Large intestine (tissue), 3 donors: ENCODE measurements around the gene TNS1. TPM values are rescaled to one million over a fixed set of nuclear protein-coding genes. Genes with fewer than 3 reads are reported as not detected.

Experiments
- DNase-seq, 2 donors: peaks; one replicate each; pipeline versions ENCODE4 v3.0.0 to v3.0.0-alpha.2; 2013
- H3K27ac ChIP-seq: one replicate; pipeline ENCODE4 v1.5.1; 2013; ENCODE audit warnings: low read length
- H3K27me3 ChIP-seq: 2 replicates; pipeline ENCODE4 v1.6.1; 2013; ENCODE audit warnings: low read length; ENCODE audit not compliant: control insufficient read depth, insufficient read depth
- H3K36me3 ChIP-seq: 2 replicates; pipeline ENCODE4 v1.6.1; 2013; ENCODE audit warnings: low read length; ENCODE audit not compliant: control insufficient read depth, insufficient read depth
- H3K4me1 ChIP-seq: one replicate; pipeline ENCODE4 v1.6.1; 2013; ENCODE audit warnings: low read length; ENCODE audit not compliant: control insufficient read depth, insufficient read depth
- H3K4me3 ChIP-seq: one replicate; pipeline ENCODE4 v1.5.1; 2013; ENCODE audit warnings: low read length
- H3K9me3 ChIP-seq: one replicate; pipeline ENCODE4 v1.6.1; 2013; ENCODE audit warnings: mild to moderate bottlenecking, low read depth, low read length, moderate library complexity; ENCODE audit not compliant: control insufficient read depth
- WGBS: methylation state at CpG from one replicate; pipeline ENCODE4 v1.1.5; 2013; ENCODE audit warnings: low lambda C conversion rate; ENCODE audit not compliant: insufficient coverage; 5-methylcytosine and 5-hydroxymethylcytosine counted together
- polyA plus RNA-seq: library from polyadenylated mRNA; unstranded; fragments of 120-200 nt; gene quantifications from one replicate; pipeline ENCODE4 v1.2.1, GENCODE V29; 2013

Gene TNS1
- polyA plus RNA-seq, 1 donor, result 26.8 TPM

DNA sequence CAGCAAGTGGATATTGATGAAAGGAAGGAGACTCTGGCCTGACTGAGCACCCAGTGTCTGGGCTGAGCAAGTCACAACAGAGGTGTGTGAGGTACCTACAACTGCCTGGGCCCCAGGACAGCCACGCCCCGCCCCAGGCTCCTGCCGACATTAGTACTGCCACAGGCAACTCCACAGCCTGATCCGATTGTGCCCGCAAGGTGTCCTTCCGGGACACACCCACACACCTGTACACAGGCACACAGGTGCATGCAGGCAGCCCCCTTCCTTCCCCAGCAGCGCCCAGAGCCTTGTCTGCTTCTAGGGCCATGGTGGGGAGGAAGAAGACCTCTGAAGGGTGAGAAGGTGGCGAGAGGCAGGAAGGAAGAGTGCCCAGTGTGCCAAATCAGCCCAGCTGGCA is 83.6 kb downstream of the TNS1 start:
- Histone ChIP-seq H3K4me1 (peaks cover 27% of the 10 kb centered on the region), H3K36me3 (peaks cover 6% of the 10 kb centered on the region), H3K9me3 (no peaks in the 10 kb centered on the region), H3K4me3 (no peak overlapping the region), H3K27ac (peak overlapping the region; percentile 3), H3K27me3 (no peaks in the 10 kb centered on the region)
- no peak for DNase-seq
- WGBS, result no CpG with 5 or more reads among the region's 8 CpGs

DNA sequence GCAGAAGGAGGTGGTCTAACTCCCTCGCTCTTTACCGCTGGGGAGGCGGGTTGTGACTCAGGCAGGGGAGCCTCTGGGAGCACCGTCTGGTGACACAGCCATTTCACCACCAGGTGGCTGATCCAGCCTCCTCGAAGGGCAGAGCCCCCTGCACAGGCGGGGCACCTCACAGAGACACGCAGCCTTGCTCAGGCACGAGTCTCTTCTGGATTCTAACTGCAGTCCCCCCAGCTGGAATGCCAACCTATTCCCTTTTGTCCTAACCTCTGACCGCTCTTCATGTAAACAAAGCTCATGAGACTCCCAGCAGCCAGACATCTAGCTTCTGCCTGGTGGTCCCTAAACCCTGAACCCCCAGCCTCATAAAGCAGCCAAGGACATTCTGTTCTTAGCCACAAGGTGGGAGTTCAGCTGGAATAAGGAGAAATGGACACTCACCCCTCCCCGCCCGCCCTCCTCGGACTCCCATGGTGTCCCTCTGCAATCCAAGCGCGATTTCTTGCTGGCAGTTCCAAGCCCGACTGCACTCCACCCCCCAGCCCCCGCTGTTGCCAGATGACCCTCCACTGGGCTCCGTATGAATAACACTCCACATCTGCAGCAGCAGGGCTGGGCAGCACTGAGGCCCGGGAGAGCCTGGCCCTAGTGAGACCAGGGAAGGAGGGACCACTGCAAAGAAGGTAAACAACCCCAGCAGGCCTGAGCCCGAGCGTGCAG is 84.3 kb downstream of the TNS1 start:
- peaks cover 28% of the 10 kb centered on the region for H3K4me1 ChIP-seq
- DNase-seq, result no peak
- peak overlapping the region; percentile 3 for H3K27ac ChIP-seq
- no CpG with 5 or more reads among the region's 20 CpGs for WGBS
- H3K9me3 ChIP-seq, result no peaks in the 10 kb centered on the region
- no peaks in the 10 kb centered on the region for H3K27me3 ChIP-seq
- peaks cover 6% of the 10 kb centered on the region for H3K36me3 ChIP-seq
- no peak overlapping the region for H3K4me3 ChIP-seq

DNA sequence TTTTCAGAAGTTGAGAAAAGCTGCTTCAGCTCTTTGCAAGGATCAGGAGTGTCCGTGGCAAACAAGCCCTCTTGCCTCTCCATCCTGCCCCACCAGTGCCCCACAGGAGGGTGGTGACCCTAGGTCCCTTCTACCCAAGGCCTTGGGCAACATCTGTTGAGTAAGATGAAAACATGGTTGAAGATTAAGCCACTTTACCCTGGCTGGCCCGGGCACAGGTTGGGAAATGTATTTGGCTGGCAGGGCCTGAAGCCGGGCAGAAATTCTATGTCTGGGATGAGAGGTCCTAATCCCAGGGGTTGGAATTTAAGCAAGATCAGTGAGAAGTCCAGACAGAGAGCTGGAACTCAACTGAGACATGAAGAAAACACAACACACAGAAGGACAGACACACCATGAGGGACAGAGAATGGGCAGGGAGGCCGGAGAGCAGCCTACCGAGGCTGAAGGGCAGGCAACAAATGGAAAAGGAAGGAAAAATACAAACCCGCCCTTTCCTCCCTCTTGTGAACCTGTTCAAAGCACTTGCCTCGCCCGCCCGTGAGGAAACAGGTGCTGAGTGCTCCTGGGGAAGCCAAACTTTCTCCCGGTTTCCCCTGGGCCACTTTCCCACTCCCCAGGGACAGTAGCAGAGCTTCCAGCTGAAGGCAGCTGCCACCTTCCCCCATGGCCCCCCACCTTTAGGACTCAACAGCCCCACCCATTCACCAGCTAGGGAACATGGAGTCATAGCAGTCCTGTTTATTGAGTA is 86.1 kb downstream of the TNS1 start:
- WGBS, result 40% methylated on average over 2 of the region's 10 CpGs
- Histone ChIP-seq H3K36me3 (peaks cover 6% of the 10 kb centered on the region), H3K9me3 (no peaks in the 10 kb centered on the region), H3K4me1 (peaks cover 28% of the 10 kb centered on the region), H3K4me3 (no peak overlapping the region), H3K27ac (no peak overlapping the region), H3K27me3 (no peaks in the 10 kb centered on the region)
- DNase-seq, result no peak

DNA sequence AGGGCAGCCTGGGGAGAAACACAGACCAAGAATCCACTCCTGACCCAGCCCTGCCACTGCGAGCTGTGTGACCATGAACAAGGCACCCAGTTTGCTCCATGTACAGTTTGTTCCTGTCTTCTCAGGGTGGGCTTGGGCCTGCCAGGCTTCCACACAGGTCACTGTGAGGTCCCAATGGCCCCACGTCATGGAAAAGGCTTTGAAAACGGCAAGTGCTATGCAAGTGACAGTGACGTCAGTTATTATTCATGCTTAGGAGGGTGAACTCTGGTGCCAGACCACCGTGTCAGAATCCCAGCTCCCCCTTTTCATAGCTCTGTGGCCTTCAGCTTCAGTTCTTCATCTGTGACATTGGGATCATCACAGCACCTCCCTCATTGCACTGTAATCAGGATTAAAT is 87.1 kb downstream of the TNS1 start:
- no peak overlapping the region for H3K4me3 ChIP-seq
- peaks cover 24% of the 10 kb centered on the region for H3K4me1 ChIP-seq
- H3K36me3 ChIP-seq, result peaks cover 6% of the 10 kb centered on the region
- no CpG with 5 or more reads among the region's 5 CpGs for WGBS
- H3K27me3 ChIP-seq, result no peaks in the 10 kb centered on the region
- H3K9me3 ChIP-seq, result no peaks in the 10 kb centered on the region
- DNase-seq, result no peak
- no peak overlapping the region for H3K27ac ChIP-seq

DNA sequence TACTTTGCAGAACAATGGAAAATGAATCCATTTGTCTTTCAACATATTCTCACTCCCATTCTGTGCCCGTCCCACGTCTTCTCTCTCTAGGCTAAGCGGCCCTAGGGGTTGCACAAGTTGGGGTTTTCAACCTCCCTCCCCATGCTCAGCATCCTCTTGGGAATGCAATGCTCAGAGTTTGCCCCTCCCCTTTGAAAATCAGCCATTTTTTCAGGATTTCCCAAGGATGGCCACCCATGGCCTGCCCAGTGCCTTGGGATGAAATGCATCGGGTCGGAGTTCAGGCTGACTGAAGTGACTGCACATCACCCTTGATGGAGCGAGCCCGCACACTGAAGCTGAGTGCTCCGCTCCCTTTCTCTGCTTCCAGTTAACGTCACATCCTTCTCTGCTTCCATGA is 87.9 kb downstream of the TNS1 start:
- no peak overlapping the region for H3K4me3 ChIP-seq
- no peak overlapping the region for H3K27ac ChIP-seq
- H3K27me3 ChIP-seq, result no peaks in the 10 kb centered on the region
- no peaks in the 10 kb centered on the region for H3K9me3 ChIP-seq
- no peak for DNase-seq
- no CpG with 5 or more reads among the region's 9 CpGs for WGBS
- peaks cover 25% of the 10 kb centered on the region for H3K4me1 ChIP-seq
- peaks cover 6% of the 10 kb centered on the region for H3K36me3 ChIP-seq

DNA sequence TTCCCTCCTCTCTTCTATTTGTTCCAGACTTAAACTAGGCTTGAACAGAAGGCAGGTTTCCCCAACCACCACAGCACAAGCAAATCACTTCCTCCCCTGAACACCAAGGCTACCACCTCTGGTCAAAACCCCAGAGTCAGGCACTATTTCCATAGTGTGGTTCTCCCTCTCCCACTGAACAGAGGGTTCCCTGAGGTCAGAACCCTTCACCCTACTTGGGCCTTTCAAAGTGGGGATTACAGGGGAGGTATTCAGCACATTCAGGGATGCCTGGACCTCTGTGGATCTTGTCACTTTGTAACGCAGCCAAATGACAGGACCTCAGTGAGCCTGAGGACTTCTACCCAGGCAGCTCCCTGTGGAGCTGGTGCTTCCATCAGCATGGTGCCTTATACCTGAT is 88.7 kb downstream of the TNS1 start:
- DNase-seq, result no peak
- Histone ChIP-seq H3K27ac (no peak overlapping the region), H3K36me3 (peaks cover 2% of the 10 kb centered on the region), H3K27me3 (no peaks in the 10 kb centered on the region), H3K4me1 (peaks cover 22% of the 10 kb centered on the region), H3K4me3 (no peak overlapping the region), H3K9me3 (no peaks in the 10 kb centered on the region)
- no CpG with 5 or more reads among the region's 1 CpG for WGBS

DNA sequence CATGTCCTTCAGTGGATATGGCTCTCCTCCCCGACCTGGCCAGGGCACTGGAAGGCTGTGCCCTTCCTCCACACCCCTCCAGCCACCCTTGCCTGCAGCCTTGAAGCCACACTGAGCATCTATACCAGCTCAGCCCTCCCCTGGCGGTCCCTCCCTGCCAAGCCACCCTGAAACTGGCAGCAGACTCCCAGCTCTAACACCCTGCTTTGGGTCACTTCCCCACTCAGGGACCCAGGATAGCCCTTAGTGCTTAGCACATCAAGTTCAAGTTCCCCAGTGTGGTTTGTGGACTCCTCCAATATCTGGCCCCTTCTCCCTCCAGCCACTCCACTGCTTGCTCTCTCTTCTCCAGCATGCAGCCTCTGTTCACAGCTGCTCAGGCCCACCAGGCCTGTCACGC is 89.4 kb downstream of the TNS1 start:
- Histone ChIP-seq H3K4me1 (peaks cover 15% of the 10 kb centered on the region), H3K27me3 (no peaks in the 10 kb centered on the region), H3K36me3 (peaks cover 2% of the 10 kb centered on the region), H3K9me3 (no peaks in the 10 kb centered on the region), H3K4me3 (no peak overlapping the region), H3K27ac (no peak overlapping the region)
- WGBS, result no CpG with 5 or more reads among the region's 3 CpGs
- no peak for DNase-seq

DNA sequence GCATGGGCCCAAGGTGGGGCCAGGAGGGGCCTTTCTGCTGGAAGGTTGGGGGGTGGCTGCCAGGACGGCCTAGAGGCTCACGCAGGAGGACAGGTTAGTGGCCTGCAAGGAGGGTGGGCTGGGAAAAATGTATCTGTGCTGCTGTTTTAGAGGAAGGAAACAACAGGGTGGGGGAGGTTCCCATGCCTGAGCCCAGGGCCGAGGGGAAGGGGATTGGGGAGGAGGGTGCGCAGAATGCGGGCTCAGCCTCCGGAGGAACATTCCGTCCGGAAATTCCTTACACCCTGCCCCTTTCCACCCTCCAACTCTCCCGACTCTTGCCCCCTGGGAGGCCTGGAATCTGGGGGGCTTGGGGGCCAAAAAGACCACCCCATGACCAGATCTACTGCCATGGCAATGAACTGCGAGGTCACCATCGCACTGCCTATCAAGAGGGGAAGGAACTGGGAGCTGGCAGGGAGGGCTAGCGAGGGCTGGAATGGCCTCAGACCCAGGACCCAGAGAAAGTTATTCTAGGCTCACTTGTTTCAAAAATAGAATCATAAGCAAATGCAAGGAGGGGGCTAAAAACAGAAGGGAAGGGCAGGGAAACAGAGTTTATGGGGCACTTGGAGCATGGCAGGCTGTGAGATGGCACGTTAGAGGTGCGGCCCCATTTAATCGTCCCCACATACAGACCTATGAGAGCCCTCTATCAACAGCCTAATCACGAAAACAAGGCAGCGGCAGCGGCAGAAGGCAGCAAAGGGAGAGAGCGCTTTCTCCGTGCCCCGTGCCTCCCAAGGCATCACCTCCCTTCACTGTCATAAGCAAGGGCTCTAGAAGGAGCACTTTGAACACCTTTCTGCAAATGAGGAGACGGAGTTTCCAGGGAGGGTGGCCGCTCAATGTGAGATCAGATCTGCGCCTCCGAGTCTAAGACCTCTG is 90.4 kb downstream of the TNS1 start:
- Histone ChIP-seq H3K27me3 (no peaks in the 10 kb centered on the region), H3K4me1 (peaks cover 14% of the 10 kb centered on the region), H3K36me3 (peaks cover 2% of the 10 kb centered on the region), H3K27ac (peak overlapping the region; percentile 23), H3K9me3 (no peaks in the 10 kb centered on the region), H3K4me3 (no peak overlapping the region)
- DNase-seq, result no peak
- no CpG with 5 or more reads among the region's 25 CpGs for WGBS

DNA sequence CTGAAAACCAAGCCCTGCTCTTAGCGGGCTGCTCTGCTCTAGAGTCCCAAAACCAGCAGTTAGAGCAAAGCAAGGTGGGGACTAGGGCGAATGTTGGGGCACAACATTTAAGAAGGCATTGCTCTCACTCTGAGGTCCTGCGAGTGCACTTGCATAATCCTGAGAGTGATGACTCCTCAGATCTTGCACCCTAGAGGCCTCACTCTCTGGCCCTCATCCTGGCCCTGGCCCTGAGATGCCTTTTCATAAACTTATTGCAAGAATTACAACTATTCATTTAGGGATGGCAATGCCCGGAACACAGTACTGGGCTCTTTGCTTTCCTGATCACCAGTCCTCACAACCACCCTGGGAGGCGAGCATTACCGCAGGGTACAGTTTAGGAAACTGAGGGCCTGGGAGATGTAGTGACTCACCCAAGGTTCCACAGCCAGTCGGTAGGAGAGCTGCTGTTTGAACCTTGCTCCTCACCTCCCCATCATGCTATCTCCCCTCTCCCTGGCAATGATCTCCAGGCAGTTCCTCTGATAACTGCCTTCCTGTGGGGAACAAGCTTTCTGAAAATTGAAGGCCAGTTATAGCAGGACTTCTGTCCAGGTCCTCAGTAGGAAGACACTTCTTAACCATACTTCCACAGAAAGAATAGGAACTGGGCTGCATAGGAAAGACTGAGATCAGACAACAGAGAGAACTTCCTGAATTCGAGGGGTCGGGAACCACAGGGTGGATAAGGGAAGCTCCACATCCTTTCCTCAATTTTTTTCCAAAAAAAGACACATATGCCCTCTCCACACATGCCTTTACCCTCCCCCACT is 91.3 kb downstream of the TNS1 start:
- H3K36me3 ChIP-seq, result peaks cover 2% of the 10 kb centered on the region
- H3K4me3 ChIP-seq, result no peak overlapping the region
- no CpG with 5 or more reads among the region's 9 CpGs for WGBS
- no peak for DNase-seq
- H3K4me1 ChIP-seq, result peaks cover 15% of the 10 kb centered on the region
- no peaks in the 10 kb centered on the region for H3K27me3 ChIP-seq
- H3K9me3 ChIP-seq, result no peaks in the 10 kb centered on the region
- H3K27ac ChIP-seq, result no peak overlapping the region

DNA sequence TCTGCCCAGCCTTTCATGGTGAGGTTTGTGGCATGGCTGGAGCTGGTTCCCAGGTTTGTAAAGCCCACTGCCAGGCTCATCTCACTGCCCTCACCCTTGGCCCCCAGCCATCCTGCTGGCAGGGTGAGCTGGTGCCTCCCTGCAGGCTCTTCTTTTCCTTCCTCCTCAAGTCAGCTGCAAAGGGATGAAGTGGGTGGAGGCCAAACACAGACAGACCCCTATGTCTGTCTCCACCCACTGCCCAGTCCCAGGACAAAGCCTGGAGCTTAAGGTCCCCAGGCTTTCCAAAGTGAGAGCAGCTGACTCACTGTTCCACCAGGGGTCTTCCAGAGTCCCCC is 92.0 kb downstream of the TNS1 start:
- no peak overlapping the region for H3K27ac ChIP-seq
- no peaks in the 10 kb centered on the region for H3K9me3 ChIP-seq
- no peaks in the 10 kb centered on the region for H3K27me3 ChIP-seq
- no peak overlapping the region for H3K4me3 ChIP-seq
- H3K36me3 ChIP-seq, result peaks cover 2% of the 10 kb centered on the region
- H3K4me1 ChIP-seq, result peaks cover 16% of the 10 kb centered on the region
- no peak for DNase-seq
